ENCODE measurements around the gene ESR2.
"Not testable (repeated sequence)": the region's sequence is repeated elsewhere in the genome, so short reads cannot be mapped to it uniquely, and the experiment has no call there.

Gene ESR2

DNA sequence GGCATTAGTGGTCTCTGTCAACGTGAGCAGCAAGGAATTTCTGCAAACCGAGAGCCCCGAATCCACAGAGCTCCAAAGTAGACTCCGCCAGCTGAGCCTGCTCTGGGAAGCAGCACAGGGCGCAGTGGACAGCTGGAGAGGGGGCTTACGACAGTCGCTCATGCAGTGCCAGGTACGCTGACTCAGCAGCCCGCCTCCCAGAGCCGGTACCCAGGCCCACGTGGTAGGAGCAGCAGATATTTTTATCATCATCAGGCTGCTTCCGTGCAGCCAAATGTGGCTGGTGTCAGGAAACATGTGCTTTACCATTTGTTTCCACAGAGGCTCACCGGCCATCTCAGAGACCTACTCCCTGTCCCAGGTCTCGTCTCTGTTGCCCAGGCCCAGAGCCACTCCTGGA lies 73.7 kb downstream of the ESR2 start:
- DNase-seq (ENCODE audit: low read depth) = no peak

DNA sequence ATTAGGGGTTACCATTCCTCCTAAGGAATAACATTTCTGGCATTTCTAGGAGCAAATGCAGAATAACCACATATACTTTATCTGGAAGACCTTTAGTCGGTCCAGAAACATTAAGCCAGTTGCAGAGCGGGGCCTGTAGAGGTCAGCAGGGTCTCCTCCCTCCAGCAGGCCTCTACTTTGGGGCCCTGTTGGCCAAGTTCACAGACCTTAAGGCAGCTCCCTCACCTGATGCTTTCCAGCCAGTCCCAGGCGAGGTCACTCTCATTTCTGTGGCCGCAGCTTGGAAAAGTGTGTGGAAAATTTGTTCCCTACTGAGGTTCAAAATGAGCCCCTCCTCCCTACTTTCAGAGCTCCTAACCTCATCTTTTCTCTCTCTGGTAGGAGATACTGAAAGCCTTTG lies 74.1 kb downstream of the ESR2 start:
- no peak for DNase-seq (ENCODE audit: low read depth)

DNA sequence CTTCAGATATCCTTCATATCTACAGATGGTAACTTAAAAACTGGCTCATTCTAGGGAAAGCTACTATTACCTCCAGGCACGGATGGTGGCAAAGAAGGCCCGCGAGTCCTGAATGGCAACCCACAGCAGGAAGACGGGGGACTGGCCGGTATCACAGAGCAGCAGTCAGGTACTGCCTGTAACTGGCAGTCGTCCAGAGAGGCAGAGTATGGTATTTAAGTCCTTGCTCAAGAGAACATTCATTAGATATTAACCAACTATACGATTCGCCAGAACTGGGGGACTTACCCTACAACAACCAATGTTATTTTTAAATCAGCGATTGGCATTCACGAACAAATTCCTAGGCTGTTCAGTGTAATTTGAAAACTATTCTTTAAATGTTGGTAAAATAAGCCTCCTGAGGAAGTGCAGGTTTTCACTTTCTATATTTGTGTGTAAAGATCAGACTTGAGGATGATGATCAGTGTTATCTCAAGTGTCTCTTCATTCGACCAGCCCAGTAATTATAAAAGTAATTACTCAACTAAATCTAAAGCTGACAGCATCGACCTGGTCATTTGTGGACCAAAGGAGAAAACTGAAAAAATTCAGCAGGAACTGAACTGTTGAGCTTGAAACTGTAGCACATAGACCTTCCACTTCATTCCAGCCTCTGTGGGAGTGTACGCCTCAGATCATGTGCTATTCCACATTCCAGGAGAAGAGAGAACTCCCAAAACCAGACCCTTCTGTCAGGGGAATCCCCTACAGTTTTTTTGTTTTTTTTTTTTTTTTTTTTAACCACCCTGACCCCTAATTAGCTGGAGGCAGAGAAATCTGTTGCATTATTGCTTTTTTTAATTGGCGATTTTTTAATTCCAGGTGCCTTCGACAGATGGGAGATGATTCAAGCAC lies 75.6 kb downstream of the ESR2 start:
- DNase-seq (ENCODE audit: low read depth) = no peak

DNA sequence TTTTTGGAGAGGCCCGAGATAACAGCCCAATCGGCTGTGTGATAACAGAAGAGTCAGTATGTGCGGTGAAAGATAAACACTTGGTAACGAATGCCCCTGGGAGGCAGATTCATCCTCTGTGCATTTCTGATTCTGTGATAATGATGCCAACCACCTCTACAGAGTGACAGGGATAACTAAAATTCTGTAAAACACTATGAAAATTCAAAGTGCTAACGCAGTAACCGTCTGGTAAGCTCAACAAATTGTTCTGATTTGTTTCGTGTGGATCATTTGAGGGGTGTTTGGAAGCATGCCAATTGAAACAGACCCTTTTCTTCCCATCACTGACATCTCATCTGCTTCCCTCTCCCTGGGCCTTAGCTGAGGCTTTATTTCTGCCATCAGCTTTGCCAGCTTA lies 76.3 kb downstream of the ESR2 start:
- DNase-seq (ENCODE audit: low read depth) = no peak

DNA sequence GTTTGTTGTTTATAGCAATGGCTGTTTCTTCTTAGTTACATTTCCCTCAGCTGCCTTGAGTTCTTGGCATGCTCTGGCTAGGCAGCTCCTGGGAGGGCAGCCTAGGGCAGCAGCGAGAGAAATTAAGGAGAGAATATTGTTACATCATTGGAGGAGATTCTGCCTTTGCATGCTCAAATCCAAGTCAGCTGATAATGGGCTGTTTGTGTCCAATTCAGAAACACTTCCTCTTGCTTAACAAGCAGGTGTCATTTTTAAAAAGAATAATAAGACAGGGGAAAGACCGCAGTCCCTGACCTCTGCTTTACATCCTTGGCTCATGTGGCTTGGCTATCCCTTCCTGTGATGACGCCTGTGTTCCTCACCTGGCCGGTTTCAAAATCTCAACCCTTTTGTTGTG lies 76.9 kb downstream of the ESR2 start:
- DNase-seq (ENCODE audit: low read depth) = no peak

DNA sequence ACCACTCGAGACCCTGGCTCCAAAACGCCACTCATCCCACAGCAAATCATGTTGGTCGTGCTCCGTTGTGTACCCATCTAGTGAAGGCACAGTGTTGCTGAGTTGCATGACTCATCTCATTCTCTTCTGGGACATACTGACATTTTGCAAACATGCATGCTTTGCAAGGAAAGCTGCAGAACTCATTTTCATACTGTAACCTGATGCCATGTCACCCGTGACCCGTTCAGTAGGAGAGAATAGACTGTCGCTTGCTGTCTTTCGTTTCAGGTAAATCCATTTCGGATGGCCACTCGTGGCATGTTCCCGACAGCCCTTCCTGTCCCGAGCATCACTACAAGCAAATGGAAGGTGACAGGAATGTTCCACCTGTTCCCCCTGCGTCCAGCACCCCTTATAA lies 78.2 kb downstream of the ESR2 start:
- DNase-seq (ENCODE audit: low read depth) = no peak

DNA sequence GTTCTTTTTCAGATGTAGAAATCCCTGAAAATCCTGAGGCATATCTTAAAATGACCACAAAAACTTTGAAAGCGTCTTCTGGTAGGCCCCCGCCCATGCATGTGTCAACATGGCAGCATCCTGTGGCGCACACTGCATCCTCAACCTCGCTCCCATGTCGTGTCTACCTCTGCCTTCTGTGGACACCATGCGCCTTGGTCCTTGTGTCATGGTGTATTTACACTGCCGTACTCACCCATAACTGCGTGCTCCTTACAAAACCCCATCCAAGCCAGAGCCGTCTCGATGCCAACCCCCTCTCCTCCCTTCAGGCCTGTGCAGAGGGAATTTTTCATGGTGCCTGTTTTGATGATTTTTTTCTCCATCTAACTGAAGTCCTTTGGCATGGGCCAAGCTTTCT lies 78.9 kb downstream of the ESR2 start:
- DNase-seq (ENCODE audit: low read depth) = no peak

DNA sequence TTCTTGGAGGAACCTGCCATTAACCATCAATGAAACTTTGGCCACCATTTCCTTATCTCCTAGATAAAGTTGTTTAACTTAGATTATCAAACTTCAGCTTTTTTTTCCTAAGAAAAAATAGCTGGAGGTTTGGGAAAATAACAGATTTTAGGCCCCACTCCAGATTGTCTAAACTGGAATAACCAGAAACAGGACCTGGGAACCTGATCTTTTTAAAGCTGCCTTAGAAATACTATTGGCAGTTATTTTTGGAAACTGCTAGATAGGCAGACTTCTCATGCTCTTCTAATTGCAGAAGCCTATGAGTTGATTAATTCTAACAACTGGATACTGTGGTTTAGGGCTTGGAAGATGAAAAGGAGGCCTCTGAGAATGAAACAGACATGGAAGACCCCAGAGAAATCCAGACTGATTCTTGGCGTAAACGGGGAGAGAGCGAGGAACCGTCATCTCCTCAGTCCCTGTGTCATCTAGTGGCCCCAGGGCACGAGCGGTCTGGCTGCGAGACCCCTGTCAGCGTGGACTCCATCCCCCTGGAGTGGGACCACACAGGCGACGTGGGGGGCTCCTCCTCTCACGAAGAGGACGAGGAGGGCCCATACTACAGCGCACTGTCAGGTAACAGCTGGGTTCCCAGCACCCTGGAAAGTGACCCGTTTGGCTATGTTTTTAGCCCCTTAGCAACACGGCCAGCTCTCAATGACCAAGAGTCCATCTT lies 80.2 kb downstream of the ESR2 start:
- no peak for DNase-seq (ENCODE audit: low read depth)

DNA sequence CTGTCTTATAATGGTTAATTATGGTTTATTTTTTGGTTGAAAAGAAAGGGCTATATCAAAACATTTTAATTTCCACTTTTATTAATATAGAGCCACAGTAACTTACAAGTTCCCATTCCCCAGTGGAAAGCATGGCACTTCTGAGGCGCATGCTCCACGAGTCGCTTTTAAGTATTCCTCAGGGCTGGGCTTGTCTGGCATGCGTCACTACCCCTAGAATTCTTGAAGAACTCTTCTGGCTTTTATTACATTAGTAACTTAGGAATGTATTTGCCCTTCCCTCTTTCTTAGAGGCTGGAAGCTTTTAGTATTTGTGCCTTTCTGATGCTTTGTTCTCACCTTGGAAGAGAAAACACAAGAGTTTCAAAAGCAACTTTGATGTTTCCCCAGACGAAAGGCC lies 81.1 kb downstream of the ESR2 start:
- no peak for DNase-seq (ENCODE audit: low read depth)

DNA sequence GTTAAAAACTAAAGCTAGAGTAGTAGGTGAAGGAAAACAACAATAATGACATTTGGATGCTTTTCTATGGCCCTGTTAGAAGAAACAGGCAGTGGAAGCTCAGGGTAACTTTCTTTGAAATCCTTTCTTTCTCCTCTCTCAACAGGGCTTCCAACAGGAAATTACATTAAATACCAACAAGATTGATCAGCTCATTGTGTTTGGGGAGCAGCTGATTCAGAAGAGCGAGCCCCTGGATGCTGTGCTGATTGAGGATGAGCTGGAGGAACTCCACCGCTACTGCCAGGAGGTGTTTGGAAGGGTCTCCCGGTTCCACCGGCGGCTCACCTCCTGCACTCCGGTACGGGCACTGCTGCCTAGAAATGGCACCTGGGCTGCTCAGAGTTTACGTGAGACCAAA lies 81.5 kb downstream of the ESR2 start:
- no peak for DNase-seq (ENCODE audit: low read depth)

DNA sequence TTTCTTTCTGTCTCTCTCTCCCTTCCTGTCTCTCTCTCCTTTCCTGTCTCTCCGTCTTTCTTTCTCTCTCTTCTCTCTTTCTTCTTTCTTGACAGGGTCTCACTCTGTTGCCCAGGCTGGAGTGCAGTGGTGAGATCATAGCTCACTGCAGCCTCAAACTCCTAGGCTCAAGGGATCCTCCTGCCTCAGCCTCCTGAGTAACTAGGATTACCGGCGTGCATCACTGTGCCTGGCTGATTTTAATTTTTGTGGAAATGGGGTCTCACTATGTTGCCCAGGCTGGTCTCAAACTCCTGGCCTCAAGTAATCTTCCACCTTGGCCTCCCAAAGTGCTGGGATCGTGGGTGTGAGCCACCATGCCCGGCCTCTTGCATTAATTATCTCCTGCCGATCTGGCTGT lies 83.3 kb downstream of the ESR2 start:
- DNase-seq (ENCODE audit: low read depth) = not testable (repeated sequence)

DNA sequence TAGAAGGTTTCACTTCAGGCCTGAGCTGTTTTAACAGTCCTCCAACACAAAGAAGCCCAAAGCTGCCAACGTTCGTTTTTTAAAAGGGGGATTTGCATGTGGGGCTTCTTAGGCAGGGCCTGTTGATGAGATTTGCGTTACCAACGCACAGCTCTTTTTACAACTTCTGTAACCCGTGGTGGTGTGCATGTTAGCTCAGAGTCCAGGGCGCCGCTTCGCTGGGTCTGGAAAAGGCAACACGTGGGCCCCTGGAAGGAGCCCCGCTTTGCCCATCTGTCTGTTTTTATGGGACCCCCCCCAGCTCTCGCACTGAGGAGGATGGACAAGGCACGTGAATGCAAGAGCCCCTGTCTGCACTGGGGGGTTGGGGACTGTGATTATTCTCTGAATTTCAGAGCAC lies 84.0 kb downstream of the ESR2 start:
- no peak for DNase-seq (ENCODE audit: low read depth)

DNA sequence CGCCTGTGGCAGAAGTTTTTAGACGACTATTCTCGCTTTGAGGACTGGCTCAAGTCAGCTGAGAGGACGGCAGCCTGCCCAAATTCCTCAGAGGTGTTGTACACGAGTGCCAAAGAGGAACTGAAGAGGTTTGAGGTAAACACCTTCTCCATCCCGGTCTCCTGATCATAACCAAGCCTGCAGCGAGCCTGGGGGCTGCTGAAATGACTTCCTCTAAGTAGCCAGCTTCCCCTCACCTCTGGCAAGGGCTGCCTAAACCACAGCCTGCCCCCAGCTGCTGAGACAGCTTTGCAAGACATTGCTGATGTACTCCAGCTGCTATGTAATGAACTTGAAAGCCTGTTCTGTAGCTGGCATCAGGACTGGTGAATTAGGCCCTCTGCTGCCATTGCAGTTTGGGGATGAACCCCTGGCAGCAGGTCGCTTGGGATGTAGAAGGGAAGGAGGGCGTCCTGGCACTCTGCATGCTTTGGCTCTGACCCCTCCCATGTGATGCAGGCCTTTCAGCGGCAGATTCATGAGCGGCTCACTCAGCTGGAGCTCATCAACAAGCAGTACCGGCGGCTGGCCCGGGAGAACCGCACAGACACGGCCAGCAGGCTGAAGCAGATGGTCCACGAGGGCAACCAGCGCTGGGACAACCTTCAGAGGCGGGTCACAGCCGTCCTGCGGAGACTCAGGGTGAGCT lies 84.6 kb downstream of the ESR2 start:
- no peak for DNase-seq (ENCODE audit: low read depth)

DNA sequence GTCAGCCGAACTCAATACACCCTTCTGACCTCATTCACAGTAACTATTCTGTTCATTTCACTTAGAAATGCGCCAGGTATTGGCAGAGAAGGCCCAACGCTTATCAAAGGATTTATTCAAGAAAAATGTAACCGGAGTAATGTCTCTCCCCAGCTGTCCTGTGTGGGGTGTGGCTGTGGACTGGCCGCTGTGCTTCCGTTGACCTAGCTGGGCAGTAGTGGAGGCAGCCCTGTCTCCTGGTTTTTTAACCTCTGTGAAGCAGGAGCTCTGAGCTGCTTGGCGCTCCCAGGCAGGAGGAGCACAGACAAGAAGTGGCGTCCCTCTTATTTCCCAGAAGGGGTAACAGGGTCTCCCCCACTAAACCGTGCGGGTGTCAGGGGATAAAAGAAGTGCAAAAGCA lies 85.2 kb downstream of the ESR2 start:
- no peak for DNase-seq (ENCODE audit: low read depth)

DNA sequence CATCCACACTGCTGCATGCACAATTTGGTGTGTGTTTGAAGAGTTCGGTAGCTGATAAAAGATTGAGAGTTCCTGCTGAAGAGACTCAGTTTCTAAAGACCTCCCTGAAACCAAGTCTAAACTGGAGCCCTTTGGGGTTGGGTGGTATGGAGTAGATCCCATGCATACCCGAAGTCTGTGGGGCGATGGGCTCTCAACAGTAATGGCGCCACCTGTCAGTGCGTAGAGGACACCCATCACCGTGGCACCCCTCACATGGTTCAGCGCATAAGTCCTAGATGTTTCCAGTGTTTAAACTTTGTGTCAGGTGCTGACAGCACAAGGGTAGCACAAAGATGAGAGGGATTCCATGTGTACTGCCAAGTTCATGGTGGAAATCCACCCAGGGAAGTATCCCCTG lies 85.9 kb downstream of the ESR2 start:
- DNase-seq (ENCODE audit: low read depth) = no peak

DNA sequence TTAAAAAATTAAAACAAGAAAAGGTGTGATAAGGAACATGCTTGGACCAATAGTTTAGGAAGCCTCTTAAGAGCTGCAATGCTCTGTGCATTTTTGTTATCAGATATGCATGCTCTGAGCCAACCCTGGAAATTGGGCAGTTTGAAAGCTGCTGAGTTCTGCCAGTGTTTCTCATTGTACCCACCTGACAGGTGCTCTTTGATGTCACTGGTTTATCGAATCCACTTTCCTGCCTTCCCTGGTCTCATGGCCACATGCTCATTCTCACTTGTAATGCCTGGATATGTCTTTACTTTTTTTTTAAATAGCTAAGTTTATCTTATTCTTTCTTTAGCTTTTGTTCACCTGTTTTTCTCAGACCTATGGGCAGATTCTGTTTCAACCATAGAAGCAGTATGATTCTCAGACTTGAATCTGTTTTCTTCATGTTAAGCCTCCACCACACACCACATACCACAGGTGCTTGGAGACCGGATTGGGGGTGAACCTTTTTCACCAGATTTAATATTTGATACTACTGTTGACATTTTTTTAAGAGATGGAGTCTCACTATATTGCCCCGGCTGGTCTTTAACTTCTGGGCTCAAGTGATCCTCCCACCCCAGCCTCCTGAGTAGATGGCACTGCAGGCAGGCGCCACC lies 90.7 kb downstream of the ESR2 start:
- DNase-seq (ENCODE audit: low read depth) = no peak

DNA sequence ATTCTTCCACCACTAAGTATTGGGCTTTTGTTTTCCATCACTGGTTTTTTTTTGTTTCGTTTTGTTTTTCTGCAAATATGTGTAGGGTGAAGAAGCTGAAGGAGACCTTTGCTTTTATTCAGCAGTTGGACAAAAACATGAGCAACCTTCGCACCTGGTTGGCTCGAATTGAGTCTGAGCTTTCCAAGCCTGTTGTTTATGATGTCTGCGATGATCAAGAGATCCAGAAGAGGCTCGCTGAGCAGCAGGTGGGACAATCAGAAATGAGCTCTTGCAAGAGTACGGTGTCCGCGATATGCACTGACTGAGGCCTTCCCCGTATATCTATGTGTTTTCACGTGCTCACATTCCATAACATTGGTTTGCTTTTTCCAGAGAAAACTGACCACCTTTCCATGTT lies 91.5 kb downstream of the ESR2 start:
- DNase-seq (ENCODE audit: low read depth) = no peak

DNA sequence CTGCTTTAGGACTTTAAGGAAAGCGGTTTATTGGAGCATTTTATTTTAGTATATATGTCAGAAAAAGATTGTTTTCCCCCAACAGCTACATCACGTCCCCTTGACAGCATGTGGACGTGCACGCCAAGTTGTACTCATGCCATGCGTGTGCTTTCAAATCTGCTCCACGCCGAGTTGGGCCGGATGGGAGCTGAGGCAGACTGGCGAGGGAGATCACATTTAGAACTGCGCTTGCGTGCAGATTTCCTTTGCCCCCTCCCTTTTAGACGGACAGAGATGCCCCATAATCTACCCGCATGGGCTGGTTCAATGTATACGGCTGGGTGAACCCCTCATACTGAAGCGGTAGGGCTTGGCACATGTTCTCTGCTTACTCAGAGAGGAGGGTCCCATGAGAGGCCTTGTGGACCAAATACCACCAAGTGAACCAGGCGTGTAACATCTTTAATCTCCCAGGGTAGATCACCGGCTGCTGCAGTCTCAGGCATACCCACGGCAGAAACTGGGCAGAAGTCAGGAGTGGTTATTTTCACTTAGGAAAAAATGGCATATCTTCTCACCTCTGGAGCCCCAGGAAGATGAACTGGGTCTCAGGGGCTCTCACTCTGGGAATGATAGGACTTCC lies 92.1 kb downstream of the ESR2 start:
- no peak for DNase-seq (ENCODE audit: low read depth)

DNA sequence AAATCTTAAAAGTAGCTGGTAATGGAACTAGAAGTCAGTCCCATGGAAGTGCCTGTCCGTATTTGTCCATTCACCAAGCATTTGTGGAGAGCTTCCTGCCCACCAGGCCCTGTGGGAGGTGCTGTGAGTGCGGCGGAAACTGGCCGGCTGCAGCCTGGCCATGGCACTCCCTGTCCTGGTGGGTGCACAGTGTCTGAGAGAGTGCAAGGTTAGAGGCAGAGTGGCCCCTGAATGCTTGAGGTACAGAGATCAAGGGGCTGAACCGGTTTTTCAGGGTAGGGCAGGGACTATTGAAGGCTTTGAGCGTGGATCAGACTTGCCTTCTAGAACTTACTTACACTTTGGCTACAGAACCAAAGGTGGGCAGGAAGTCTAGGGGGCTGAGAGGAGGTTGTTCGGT lies 92.9 kb downstream of the ESR2 start:
- DNase-seq (ENCODE audit: low read depth) = no peak

DNA sequence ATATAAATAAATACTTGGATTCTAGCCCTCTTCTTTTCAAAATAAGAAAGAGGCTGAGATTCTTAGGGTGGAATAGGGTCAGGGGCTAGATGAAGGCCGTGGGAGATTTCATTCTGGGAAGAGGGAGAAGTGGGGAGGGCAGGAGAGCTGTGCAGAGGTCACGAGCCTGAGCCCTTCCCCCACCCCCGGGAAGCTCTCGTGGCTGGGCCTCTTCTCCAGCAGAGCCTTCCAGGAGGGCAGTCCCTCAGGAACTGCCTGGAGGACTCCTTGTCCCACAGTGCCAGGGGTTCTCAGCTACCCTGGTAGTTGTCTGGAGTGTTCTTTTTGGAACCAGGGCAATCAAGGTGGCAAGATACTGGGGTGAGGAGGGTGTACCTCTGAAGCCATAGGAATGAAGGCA lies 94.0 kb downstream of the ESR2 start:
- DNase-seq (ENCODE audit: low read depth) = no peak

DNA sequence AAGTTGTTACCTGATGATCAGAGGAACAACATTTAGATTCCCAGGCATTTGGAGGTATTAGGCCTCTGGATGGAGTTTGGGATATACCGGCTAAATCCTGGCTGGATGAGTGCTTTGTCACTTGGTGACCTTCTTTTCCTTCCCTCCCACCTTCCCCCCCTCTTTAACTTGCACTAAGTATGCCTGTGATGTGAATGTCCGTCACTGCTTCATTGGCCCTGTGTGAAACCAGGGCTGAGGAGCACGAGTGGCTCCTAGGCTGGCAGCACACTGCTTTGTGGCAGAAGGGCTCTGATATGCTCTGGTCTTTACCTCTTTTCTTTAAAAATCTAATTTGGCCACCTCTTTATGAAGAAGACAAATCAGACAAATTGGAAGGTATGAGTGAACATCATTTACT lies 95.7 kb downstream of the ESR2 start:
- no peak for DNase-seq (ENCODE audit: low read depth)

DNA sequence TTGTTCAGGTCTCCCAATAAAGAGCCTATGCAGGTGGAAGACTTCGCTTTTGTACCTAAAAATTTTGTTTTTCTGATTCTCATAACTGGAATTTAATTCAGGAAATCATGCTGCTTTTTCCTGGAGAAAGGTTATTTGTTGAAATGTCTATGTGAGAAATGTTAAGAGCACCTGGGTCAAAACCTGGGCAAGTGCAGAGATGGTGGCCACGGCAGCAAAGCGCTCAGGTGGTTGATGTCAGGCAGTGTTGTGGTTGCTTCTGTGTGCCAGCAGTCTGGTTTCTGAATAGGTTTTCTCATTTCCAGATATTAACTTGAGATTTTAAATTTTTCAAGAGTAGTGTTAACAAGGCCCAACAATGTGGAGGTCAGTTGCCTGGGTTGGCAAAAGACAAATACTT lies 96.2 kb downstream of the ESR2 start:
- no peak for DNase-seq (ENCODE audit: low read depth)

Measured in activated T-cell treated with anti-CD3 and anti-CD28 coated beads for 24 hours (primary cell).